Activated CD8-positive, alpha-beta T cell treated with anti-CD3 and anti-CD28 coated beads for 36 hours (primary cell): ENCODE results near the gene ACKR3. TPM values are rescaled to one million over a fixed set of nuclear protein-coding genes. Genes with fewer than 3 reads are reported as not detected.

Source experiments
- ATAC-seq: fragments of 200-7000 bp; cut with Tn5 transposase; one replicate; pipeline ENCODE4 v1.10.0; 2021; ENCODE audit warnings: mild to moderate bottlenecking, moderate library complexity
- CTCF ChIA-PET: fragments of 350-600 bp; sonication (Branson Sonifier 250); formaldehyde crosslinking; loops from one replicate; lab custom pipeline; 2021; ENCODE audit warnings: antibody characterized with exemption; lab: Charles Lee
- POLR2A ChIA-PET: fragments of 350-600 bp; sonication (Branson Sonifier 250); formaldehyde crosslinking; loops from one replicate; lab custom pipeline; 2021; ENCODE audit warnings: antibody characterized with exemption; lab: Charles Lee
- DNase-seq: peaks from one replicate; pipeline ENCODE4 v3.0.0-alpha.2; 2020
- H3K27ac Mint-ChIP-seq: one replicate; pipeline ENCODE4 v1.8.0; 2021; ENCODE audit warnings: mild to moderate bottlenecking, mixed read lengths
- H3K27me3 Mint-ChIP-seq: one replicate; pipeline ENCODE4 v1.8.0; 2021; ENCODE audit warnings: mixed read lengths
- H3K36me3 Mint-ChIP-seq: one replicate; pipeline ENCODE4 v1.8.0; 2021; ENCODE audit warnings: low read depth, mixed read lengths
- H3K4me1 Mint-ChIP-seq: one replicate; pipeline ENCODE4 v1.8.0; 2021; ENCODE audit warnings: low read depth, mixed read lengths
- H3K4me3 Mint-ChIP-seq: one replicate; pipeline ENCODE4 v1.8.0; 2021; ENCODE audit warnings: mild to moderate bottlenecking, moderate library complexity, mixed read lengths
- H3K9me3 Mint-ChIP-seq: one replicate; pipeline ENCODE4 v1.8.0; 2021; ENCODE audit warnings: mixed read lengths
- CTCF ChIP-seq: fragments of 200-600 bp; IDR thresholded peaks from one replicate; pipeline ENCODE4 v1.8.0; 2022; ENCODE audit warnings: antibody characterized with exemption, mild to moderate bottlenecking
- intact Hi-C: fragments of 100-400 bp; cut with micrococcal nuclease; formaldehyde crosslinking; loops from one replicate; pipeline ENCODE4 v1.10.0; 2022
- total RNA-seq, 2 experiments: library from RNA; stranded (reverse); gene quantifications; one replicate each; pipeline ENCODE4 v1.2.3, GENCODE V29; 2021

ACKR3 gene
- total RNA-seq, 2 experiments from 2014 or later = 2.4 to 3.4 TPM

DNA sequence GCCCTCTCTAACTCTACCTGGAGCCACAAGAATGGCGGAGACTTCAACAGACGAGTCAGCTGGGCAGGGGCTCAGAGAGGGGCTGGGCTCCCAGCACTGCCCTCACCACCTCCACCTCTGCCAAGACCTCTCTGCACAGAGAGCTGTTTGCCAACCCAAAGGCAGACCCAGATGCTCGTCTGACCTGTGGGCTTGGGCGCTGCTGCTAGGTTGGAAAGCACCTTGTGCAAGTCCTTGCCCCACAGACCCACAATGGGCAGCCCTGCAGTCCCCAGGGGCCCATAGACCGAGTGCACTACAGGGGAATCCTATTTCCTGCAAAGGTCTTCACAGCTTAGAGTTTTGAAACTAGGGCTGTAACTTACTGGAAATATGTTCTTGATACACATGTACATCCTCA, 13.3 kb downstream of the ACKR3 start:
- intact Hi-C loops = no loop called here
- H3K4me3 Mint-ChIP-seq = no peak overlapping the region
- H3K9me3 Mint-ChIP-seq = no peaks in the 10 kb centered on the region
- TF ChIP-seq CTCF = no peak
- no peaks in the 10 kb centered on the region for H3K4me1 Mint-ChIP-seq
- no peak for DNase-seq
- CTCF ChIA-PET = interaction anchor here (1.4 kb wide), 1 partner anchor 13 kb away, joined by 5 read pairs; the partner anchor contains the start of gene ACKR3
- ATAC-seq = no peak
- POLR2A ChIA-PET = interaction anchor here (1.0 kb wide), 1 partner anchor 68 kb away, joined by 5 read pairs; no protein-coding TSS in a partner anchor
- peaks cover 10% of the 10 kb centered on the region for H3K36me3 Mint-ChIP-seq
- H3K27me3 Mint-ChIP-seq = no peaks in the 10 kb centered on the region
- no peak overlapping the region for H3K27ac Mint-ChIP-seq

DNA sequence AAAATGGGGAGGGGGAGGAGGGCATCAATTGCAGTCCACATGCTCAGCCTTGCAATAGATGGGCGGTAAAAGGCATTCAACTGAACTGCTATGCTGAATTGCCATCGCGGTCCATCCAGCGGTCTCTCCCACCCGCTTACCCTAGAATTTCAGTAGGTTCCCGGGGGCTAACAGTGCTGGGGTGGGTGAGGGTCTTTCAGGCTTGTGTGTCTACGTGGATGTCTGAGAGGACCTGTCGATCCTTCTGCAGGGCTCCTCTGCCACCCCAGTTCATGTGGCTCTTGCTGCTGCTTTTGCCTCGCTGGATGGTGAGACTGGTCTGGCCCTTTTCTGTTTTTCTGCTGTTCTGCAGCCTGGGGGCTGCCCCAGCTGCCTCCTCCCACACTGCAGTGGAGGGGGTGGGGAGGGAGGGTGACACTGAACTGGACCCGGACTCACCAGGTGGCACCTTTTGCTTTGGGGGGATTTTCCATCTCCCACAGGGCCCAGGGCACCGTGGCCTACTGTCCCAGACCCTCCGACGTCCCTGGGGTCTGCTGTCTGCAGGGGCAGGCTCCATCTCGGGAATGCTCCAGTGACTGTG, 14.1 kb downstream of the ACKR3 start:
- no peak for ATAC-seq
- H3K4me3 Mint-ChIP-seq = no peak overlapping the region
- intact Hi-C loops = no loop called here
- ChIA-PET CTCF (interaction anchor here (1.2 kb wide), 1 partner anchor 71 kb away, joined by 3 read pairs; no protein-coding TSS in a partner anchor), POLR2A (no interaction called here)
- no peaks in the 10 kb centered on the region for H3K4me1 Mint-ChIP-seq
- DNase-seq = no peak
- no peak overlapping the region for H3K27ac Mint-ChIP-seq
- H3K27me3 Mint-ChIP-seq = no peaks in the 10 kb centered on the region
- no peak for TF ChIP-seq CTCF
- peaks cover 10% of the 10 kb centered on the region for H3K36me3 Mint-ChIP-seq
- H3K9me3 Mint-ChIP-seq = no peaks in the 10 kb centered on the region

DNA sequence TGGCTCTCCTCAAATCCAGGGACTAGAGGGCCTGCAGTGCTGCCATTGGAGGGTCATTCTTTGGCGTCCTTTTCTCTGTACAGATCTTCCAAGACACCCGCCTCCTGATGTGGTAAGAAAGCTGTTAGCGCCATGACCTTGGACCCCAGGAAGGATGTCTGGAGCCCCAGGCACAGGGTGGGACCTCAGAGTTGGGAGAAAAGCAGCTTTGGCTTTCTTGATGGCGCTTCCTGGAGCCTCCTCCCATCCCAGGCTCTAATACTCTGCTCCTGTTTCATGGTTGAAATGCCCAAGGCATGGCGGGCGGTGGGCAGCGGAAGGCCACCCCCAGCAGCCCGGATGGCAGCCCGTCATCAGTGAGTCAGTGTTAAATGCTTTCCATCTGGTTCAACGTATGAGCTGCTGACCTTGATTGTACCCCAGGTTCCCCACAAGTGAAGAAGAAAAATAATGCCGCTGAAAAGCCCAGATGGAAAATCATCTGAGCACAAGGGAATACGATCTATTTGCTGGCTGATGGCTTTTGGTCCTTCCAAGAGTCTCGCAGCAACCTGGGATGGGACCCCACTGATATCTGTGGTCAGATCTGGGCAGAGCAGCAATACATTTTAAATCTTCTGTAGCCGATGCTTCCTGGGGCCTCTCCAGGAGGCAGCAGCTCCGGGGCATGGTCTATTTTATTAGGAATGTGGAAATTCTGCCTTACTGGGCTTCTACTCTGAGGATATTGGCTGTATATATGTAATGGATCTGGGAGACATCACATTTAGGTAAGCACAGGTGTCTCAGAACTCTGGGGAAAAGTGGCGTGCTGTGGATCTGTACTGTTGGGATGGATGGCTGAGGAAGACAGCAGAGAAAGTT, 15.1 kb downstream of the ACKR3 start:
- Mint-ChIP-seq H3K36me3 (peaks cover 10% of the 10 kb centered on the region), H3K27ac (no peak overlapping the region), H3K9me3 (no peaks in the 10 kb centered on the region), H3K4me1 (no peaks in the 10 kb centered on the region), H3K27me3 (no peaks in the 10 kb centered on the region), H3K4me3 (no peak overlapping the region)
- ChIA-PET POLR2A (no interaction called here), CTCF (interaction anchor here (1.2 kb wide), 1 partner anchor 72 kb away, joined by 3 read pairs; no protein-coding TSS in a partner anchor)
- intact Hi-C loops = no loop called here
- TF ChIP-seq CTCF = no peak
- DNase-seq (no peak), ATAC-seq (no peak)

DNA sequence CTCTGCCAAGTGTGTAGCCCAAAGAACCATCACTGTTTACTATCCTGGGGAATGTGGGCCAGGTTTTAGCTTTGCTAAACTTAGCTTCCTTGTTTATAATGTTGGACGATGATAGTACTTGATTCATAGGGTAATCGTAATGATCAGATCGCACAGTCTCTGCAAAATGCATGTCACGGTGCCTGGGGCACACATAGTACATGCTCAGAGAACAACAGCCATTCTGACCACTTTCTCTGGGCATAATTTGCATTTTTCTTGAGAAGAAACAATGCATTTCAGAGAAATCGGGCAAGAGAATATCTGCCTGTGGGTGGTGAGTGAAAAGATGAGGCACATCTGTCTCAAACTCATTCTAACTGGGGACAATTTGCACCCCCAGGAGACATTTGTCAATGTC, 16.3 kb downstream of the ACKR3 start:
- DNase-seq (no peak), ATAC-seq (no peak)
- H3K4me1 Mint-ChIP-seq = no peaks in the 10 kb centered on the region
- no peak overlapping the region for H3K4me3 Mint-ChIP-seq
- intact Hi-C loops = no loop called here
- TF ChIP-seq CTCF = no peak
- no peaks in the 10 kb centered on the region for H3K9me3 Mint-ChIP-seq
- H3K27me3 Mint-ChIP-seq = no peaks in the 10 kb centered on the region
- H3K36me3 Mint-ChIP-seq = peaks cover 3% of the 10 kb centered on the region
- H3K27ac Mint-ChIP-seq = no peak overlapping the region
- CTCF ChIA-PET = no interaction called here
- POLR2A ChIA-PET = no interaction called here
